GM12892 (cell line): Measurements from ENCODE around the gene NKD2.

Source experiments
- POLR2A ChIP-seq: IDR thresholded peaks from 2 replicates; pipeline ENCODE4 v1.6.1; 2011; ENCODE audit warnings: low read depth, low read length, control low read depth
- POLR2AphosphoS5 ChIP-seq: IDR thresholded peaks from 2 replicates; pipeline ENCODE4 v1.6.1; 2011; ENCODE audit warnings: low read depth, low read length, control low read depth
- TAF1 ChIP-seq: IDR thresholded peaks from 2 replicates; pipeline ENCODE4 v1.6.1; 2011; ENCODE audit warnings: low read depth, mild to moderate bottlenecking, control low read depth, low read length, borderline replicate concordance

- TF ChIP-seq POLR2AphosphoS5 = no peak
- no peak for TF ChIP-seq POLR2A
- TF ChIP-seq TAF1 = no peak
These were observed 37.5 kb downstream of the NKD2 start for GRCh38 chr5:1045960-1046560.
